ENCODE measurements around the gene PSMD6. TPM values are rescaled to one million over a fixed set of nuclear protein-coding genes. Genes with fewer than 3 reads are reported as not detected.

The PSMD6 gene
- total RNA-seq, 1 donor from 2014 or later, result 81.4 TPM

DNA sequence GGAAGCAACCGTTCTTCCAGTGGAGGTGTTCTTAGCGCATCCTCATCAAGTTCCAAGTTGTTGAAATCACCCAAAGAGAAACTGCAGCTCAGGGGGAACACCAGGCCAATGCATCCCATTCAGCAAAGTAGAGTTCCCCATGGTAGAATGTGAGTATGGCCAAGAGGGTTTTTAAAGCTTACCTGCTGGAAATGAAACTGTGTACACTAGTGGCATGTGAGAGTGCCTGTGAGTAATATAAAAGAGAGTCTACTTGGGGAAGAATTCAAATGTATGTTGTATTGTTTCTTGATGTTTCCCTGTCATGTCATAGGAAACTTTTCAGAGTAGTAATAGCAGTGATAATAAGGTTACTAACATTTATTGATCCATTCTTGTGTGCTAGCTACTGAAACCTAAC lies 43.3 kb downstream of the PSMD6 start:
- peaks cover 23% of the 10 kb centered on the region for H3K4me1 Mint-ChIP-seq (ENCODE audit: unreplicated experiment)
- DNase-seq (ENCODE audit: extremely low spot score, unreplicated experiment), result no peak
- H3K9me3 Mint-ChIP-seq, result no peaks in the 10 kb centered on the region
- peaks cover 18% of the 10 kb centered on the region for H3K36me3 Mint-ChIP-seq
- TF ChIP-seq, protein P1, sequence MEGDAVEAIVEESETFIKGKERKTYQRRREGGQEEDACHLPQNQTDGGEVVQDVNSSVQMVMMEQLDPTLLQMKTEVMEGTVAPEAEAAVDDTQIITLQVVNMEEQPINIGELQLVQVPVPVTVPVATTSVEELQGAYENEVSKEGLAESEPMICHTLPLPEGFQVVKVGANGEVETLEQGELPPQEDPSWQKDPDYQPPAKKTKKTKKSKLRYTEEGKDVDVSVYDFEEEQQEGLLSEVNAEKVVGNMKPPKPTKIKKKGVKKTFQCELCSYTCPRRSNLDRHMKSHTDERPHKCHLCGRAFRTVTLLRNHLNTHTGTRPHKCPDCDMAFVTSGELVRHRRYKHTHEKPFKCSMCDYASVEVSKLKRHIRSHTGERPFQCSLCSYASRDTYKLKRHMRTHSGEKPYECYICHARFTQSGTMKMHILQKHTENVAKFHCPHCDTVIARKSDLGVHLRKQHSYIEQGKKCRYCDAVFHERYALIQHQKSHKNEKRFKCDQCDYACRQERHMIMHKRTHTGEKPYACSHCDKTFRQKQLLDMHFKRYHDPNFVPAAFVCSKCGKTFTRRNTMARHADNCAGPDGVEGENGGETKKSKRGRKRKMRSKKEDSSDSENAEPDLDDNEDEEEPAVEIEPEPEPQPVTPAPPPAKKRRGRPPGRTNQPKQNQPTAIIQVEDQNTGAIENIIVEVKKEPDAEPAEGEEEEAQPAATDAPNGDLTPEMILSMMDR (conservative IDR thresholded peaks at IDR 0.05), result no peak
- H3K27ac Mint-ChIP-seq, result no peak overlapping the region
- H3K27me3 Mint-ChIP-seq, result no peaks in the 10 kb centered on the region
- no peak overlapping the region for H3K4me3 Mint-ChIP-seq

DNA sequence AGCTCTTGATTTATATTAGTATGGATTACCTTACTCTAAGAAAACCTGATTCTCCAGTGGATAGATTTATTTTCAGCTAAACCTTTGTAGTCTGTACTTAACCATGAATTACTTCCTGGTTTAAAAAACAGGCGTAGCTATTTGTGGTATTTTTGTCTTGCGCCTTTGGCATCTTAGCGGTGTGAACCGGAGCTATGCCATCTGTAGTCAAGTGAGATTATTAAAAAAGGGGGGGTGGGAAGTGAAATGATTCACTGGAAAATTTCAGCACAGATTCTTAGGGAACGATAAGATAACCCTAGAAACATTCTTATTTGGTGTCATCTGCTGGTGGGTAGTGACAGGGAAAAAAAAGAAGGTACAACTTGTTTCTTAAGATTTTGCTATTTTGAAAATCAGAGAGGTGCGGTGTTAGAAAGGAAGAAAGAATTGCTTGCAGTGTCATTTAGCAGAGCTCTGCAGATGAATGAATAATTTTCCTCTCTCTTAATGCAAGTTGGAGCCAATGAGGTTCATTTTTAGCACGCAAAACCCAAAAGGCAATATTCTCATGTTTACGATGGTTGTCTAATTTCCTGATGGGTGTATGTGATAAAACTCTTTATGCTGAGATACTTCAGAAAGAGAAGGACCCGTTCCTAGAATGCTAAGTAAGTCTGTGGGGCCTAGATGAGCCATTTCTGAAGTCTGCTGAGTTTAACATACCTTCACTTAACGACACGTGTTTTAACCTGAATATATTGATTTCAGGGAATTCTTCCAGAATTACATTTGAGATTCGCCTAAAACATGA lies 44.0 kb downstream of the PSMD6 start:
- peak overlapping the region; percentile 33 for H3K4me3 Mint-ChIP-seq
- peak overlapping the region; percentile 71 for H3K27ac Mint-ChIP-seq
- H3K36me3 Mint-ChIP-seq, result peaks cover 12% of the 10 kb centered on the region
- DNase-seq (ENCODE audit: extremely low spot score, unreplicated experiment), result no peak
- peaks cover 23% of the 10 kb centered on the region for H3K4me1 Mint-ChIP-seq (ENCODE audit: unreplicated experiment)
- H3K9me3 Mint-ChIP-seq, result no peaks in the 10 kb centered on the region
- TF ChIP-seq, protein P1 (conservative IDR thresholded peaks at IDR 0.05), result no peak
- H3K27me3 Mint-ChIP-seq, result no peaks in the 10 kb centered on the region

DNA sequence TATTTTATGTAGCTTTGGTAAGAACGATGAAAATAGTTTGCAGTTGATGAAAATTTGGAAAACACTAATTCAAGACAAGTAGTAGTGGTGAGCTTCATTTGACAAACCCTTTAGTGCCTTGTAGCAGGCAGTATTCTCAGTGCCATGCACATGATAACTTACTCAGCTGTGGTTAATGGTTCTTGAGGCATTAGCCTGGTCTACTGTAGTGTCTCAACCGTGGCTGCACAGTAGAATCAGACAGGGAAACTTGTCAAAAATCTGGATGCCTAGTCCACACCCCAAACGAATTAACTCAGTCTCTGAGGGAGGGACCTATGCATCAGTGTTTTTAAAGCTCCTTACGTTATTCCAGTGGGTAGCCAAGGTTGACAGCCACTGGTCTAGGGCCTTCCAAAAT lies 45.4 kb downstream of the PSMD6 start:
- Mint-ChIP-seq H3K36me3 (peaks cover 15% of the 10 kb centered on the region), H3K27ac (no peak overlapping the region), H3K4me3 (no peak overlapping the region), H3K9me3 (no peaks in the 10 kb centered on the region), H3K27me3 (no peaks in the 10 kb centered on the region), H3K4me1 (ENCODE audit: unreplicated experiment) (peaks cover 23% of the 10 kb centered on the region)
- DNase-seq (ENCODE audit: extremely low spot score, unreplicated experiment), result no peak
- TF ChIP-seq, protein P1 (conservative IDR thresholded peaks at IDR 0.05), result no peak

DNA sequence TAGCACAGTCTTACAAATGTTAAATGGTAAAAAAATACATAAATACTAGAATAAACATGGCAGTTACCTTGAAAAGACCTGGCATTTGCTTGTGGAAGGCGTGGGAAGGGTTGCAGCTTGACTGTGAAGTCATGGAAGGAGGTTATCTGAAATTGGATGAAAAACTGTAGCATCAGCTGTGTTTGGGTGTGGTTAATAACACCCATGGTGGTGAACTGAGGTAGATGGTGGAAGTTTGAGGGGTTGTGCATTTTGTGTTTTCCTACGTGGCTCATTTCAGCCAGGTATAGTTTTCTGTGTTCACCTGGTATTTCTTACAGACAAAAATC lies 46.5 kb downstream of the PSMD6 start:
- no peak for DNase-seq (ENCODE audit: extremely low spot score, unreplicated experiment)
- TF ChIP-seq, protein P1 (conservative IDR thresholded peaks at IDR 0.05), result no peak
- H3K27ac Mint-ChIP-seq, result no peak overlapping the region
- H3K4me1 Mint-ChIP-seq (ENCODE audit: unreplicated experiment), result peaks cover 31% of the 10 kb centered on the region
- H3K36me3 Mint-ChIP-seq, result peaks cover 14% of the 10 kb centered on the region
- no peak overlapping the region for H3K4me3 Mint-ChIP-seq
- no peaks in the 10 kb centered on the region for H3K9me3 Mint-ChIP-seq
- no peaks in the 10 kb centered on the region for H3K27me3 Mint-ChIP-seq

DNA sequence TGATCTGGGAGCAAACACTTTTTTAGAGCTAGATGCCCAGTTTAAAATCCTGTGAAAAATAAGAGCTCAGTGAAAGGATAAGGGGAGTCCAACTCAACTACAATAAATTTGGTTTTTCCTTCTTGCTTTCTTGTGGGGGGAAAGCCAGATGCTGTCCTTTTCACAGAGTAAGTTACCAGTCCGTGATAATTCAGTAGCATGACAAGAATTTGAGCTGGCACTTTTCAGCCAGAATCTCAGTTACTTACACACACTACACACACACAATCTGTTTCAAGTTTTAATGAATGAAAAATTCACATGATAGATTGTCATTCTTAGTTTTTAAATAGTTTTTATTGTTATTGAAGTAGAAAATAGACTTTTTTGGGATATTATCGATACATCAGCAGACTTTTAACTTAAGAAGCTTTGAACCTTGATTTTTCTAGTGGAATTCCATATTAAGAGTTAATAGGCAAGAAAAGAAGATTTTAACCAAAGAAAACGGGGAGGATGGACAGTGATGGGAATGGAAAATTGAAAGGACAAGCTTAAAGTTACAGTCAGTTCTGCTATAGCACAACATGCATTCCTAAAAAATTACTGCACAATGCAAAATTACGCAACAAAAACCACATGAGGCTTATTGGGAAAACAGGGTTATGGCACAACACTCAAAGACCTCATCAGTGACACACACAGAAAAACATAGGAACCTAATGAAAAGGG lies 47.0 kb downstream of the PSMD6 start:
- Mint-ChIP-seq H3K4me3 (no peak overlapping the region), H3K36me3 (peaks cover 14% of the 10 kb centered on the region), H3K27me3 (no peaks in the 10 kb centered on the region), H3K4me1 (ENCODE audit: unreplicated experiment) (peaks cover 33% of the 10 kb centered on the region), H3K9me3 (no peaks in the 10 kb centered on the region), H3K27ac (no peak overlapping the region)
- TF ChIP-seq, protein P1 (conservative IDR thresholded peaks at IDR 0.05), result no peak
- no peak for DNase-seq (ENCODE audit: extremely low spot score, unreplicated experiment)

Measured in type B pancreatic cell (in vitro differentiated cells).